Activated naive CD8-positive, alpha-beta T cell (primary cell): ENCODE measurements around the gene CD83.
A peak's percentile ranks its signal among the peaks of the same experiment; 100 is the strongest.
"Not testable (repeated sequence)": the region's sequence is repeated elsewhere in the genome, so short reads cannot be mapped to it uniquely, and the experiment has no call there.

Experiments
- H3K27ac Mint-ChIP-seq: one replicate; pipeline ENCODE4 v1.8.0; 2021; ENCODE audit warnings: mixed read lengths
- H3K27me3 Mint-ChIP-seq: one replicate; pipeline ENCODE4 v1.8.0; 2021; ENCODE audit warnings: mixed read lengths
- H3K36me3 Mint-ChIP-seq: one replicate; pipeline ENCODE4 v1.8.0; 2021; ENCODE audit warnings: mixed read lengths
- H3K4me1 Mint-ChIP-seq: one replicate; pipeline ENCODE4 v1.8.0; 2021; ENCODE audit warnings: low read depth, mixed read lengths
- H3K4me3 Mint-ChIP-seq: one replicate; pipeline ENCODE4 v1.8.0; 2021; ENCODE audit warnings: mild to moderate bottlenecking, mixed read lengths
- H3K9me3 Mint-ChIP-seq: one replicate; pipeline ENCODE4 v1.8.0; 2021; ENCODE audit warnings: low read depth, mixed read lengths

Gene CD83

DNA sequence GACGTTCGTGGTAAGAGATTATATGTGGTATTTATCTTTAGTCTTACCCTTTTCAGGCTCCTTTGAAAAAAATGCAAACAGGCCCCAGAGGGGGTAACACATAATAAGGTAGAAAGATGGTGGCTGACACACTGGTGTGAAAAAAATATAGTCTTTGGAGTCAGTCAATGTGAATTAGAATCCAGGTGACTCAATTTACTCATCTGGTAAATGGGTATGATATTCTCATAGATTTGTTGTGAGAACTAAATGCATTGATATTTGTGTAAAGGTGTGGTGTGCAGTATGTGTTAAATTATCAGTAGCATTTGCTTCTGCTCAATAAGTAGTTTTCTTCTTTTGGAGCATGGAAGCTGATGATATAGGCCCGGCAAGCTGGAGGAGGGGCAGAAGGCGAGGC is 25.7 kb downstream of the CD83 start:
- peaks cover 5% of the 10 kb centered on the region for H3K4me1 Mint-ChIP-seq
- no peaks in the 10 kb centered on the region for H3K9me3 Mint-ChIP-seq
- H3K4me3 Mint-ChIP-seq = no peak overlapping the region

DNA sequence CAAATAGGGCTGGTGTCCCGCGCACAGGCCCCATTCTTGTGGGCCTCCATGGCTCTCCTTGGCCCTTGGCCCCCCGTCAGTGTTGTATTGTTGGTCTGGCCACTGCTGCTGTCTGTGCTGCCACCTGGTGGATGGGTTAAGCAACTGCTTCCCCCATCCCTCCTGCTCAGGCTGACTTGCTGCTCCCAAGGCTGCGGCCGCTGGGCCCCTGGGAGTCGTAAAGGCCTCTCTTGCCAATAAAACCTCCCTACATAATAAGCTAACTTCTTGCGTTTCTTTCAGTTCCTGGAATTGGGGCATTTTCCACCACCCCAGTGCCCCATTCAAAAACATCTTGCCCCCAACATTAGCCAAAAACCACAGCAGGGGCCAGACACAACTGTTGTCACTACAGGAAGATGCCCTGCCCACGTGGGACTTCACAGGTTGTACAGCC is 27.1 kb downstream of the CD83 start:
- no peaks in the 10 kb centered on the region for H3K9me3 Mint-ChIP-seq
- H3K27ac Mint-ChIP-seq = peak overlapping the region; percentile 36
- H3K36me3 Mint-ChIP-seq = no peaks in the 10 kb centered on the region
- no peak overlapping the region for H3K4me3 Mint-ChIP-seq
- H3K4me1 Mint-ChIP-seq = peaks cover 5% of the 10 kb centered on the region
- no peaks in the 10 kb centered on the region for H3K27me3 Mint-ChIP-seq

More for the DNA sequence above, 25.7 kb downstream of the CD83 start:
- no peaks in the 10 kb centered on the region for H3K27me3 Mint-ChIP-seq
- H3K36me3 Mint-ChIP-seq = no peaks in the 10 kb centered on the region
- no peak overlapping the region for H3K27ac Mint-ChIP-seq

DNA sequence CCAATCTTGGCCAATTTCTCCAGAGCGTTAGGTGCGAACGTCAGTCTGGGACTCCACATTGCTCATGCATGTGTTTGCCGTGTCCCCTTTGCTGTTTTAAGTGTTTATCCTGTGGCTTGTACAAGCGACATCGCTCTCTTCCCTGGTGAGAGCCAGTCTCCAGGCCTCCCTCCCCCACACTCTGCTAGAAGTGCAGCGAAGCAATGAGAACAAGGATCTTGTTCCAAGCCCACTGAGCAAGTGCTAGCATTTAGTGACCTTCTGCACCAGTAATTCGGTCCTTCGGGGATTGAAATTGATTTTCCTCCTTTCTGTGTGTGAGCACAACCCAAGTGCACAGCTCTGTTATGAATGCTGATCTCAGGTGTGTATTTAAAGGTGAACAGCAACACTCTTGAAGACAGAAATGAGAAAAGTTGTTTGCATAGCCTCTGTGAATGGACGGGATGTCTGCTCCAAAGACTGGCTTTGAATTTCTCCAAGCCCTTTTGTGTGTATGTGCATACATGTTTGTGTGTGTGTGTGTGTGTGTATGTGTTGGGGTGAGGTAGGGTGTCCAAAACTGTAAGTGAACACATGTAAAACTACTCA is 29.0 kb downstream of the CD83 start:
- H3K4me3 Mint-ChIP-seq = no peak overlapping the region
- H3K36me3 Mint-ChIP-seq = no peaks in the 10 kb centered on the region
- H3K4me1 Mint-ChIP-seq = peaks cover 5% of the 10 kb centered on the region
- no peak overlapping the region for H3K27ac Mint-ChIP-seq
- no peaks in the 10 kb centered on the region for H3K27me3 Mint-ChIP-seq
- no peaks in the 10 kb centered on the region for H3K9me3 Mint-ChIP-seq

DNA sequence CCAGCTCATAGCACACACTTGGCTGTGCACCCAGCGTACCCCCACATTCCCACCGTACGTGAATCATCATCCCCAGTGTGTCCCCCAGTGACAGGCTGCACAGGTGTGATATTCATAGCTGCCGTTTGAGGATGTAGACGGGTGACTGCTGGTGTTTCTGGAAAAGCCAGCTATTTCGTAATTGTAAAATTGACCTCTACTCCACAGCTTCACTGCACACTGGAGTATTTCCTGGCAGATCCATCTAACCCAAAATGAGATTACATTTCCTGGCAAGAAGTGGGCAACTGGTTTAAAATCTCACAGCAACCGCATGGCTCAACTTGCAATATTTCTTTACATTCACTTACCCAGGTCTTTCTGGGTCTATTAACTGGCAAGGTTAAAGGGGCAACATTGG is 30.3 kb downstream of the CD83 start:
- Mint-ChIP-seq H3K4me3 (no peak overlapping the region), H3K4me1 (peaks cover 5% of the 10 kb centered on the region), H3K27me3 (no peaks in the 10 kb centered on the region), H3K36me3 (no peaks in the 10 kb centered on the region), H3K27ac (no peak overlapping the region), H3K9me3 (no peaks in the 10 kb centered on the region)

DNA sequence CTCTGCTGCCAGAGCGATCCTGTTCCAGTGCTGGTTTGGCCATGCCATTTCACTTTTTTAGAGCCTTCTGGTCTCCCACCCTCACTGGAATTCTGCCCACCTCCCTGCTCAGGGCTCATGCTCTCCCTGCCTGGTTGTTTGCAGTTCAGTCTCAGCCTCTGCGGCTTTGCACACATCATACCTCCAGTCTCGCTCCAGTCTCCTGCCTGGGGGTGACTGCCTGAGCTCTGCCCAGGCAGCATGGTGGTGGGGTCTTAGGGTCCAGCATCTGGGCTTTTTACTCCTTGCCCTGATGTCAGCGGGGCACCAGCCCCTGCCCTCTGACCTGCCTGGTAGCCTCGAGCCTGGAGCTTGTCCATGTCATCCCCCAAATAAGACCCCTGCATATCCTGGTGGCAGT is 30.9 kb downstream of the CD83 start:
- Mint-ChIP-seq H3K4me3 (no peak overlapping the region), H3K36me3 (no peaks in the 10 kb centered on the region), H3K4me1 (peaks cover 5% of the 10 kb centered on the region), H3K27me3 (no peaks in the 10 kb centered on the region), H3K9me3 (no peaks in the 10 kb centered on the region), H3K27ac (no peak overlapping the region)

DNA sequence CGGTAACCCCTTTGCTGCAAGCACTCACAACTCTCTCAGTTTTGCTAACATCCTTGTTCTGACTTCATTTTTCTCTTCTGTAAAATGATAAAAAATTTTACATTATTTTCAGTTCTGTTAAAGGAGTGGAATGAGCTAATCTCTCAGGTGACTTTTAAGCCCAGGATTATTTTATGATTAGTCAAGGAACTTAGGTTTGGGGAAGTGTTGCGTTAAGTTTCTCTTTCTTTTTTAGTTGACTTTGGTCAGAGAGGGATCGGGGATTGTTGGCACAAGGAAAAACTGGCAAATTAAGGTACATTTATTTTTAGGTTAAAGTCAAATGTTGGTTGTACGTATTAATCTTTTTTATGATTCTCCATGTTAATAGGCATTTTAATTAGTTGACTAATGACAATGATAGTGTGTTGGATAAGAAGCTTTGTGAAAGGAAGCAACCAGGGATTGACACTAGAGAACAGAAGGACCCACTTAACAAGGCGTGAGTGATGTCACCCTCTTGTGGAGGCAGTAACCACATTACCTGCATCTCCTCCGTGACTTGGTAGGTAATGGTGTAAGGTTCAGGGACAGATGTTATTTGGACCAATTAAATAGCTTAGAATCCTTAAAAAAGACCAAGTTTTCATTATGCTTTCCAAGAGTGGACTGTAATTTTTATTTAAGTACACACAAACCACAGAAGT is 31.6 kb downstream of the CD83 start:
- H3K27ac Mint-ChIP-seq = no peak overlapping the region
- no peak overlapping the region for H3K4me3 Mint-ChIP-seq
- H3K9me3 Mint-ChIP-seq = no peaks in the 10 kb centered on the region

DNA sequence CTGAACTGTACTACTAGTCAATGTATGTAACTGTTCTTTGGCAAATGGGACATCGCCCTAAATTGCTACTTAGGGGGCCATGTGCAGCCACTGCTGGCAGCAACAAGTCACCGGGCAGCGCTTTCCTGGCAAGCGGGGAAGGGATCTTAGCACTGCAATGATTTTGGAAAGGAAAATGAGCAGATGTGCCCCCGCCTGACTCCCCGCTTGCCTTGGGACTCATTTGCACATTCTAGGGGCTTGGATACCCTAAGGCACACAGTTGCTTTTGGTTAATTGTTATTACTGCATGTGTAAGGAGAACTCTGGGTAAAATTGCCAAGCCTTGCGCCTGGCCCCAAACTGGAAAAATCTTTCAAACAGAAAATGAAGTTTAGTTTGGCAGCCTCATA is 32.2 kb downstream of the CD83 start:
- peaks cover 1% of the 10 kb centered on the region for H3K4me1 Mint-ChIP-seq
- H3K27ac Mint-ChIP-seq = no peak overlapping the region
- H3K4me3 Mint-ChIP-seq = no peak overlapping the region
- H3K27me3 Mint-ChIP-seq = no peaks in the 10 kb centered on the region
- H3K9me3 Mint-ChIP-seq = no peaks in the 10 kb centered on the region
- H3K36me3 Mint-ChIP-seq = no peaks in the 10 kb centered on the region

More for the DNA sequence above, 31.6 kb downstream of the CD83 start:
- Mint-ChIP-seq H3K27me3 (no peaks in the 10 kb centered on the region), H3K4me1 (peaks cover 5% of the 10 kb centered on the region), H3K36me3 (no peaks in the 10 kb centered on the region)

DNA sequence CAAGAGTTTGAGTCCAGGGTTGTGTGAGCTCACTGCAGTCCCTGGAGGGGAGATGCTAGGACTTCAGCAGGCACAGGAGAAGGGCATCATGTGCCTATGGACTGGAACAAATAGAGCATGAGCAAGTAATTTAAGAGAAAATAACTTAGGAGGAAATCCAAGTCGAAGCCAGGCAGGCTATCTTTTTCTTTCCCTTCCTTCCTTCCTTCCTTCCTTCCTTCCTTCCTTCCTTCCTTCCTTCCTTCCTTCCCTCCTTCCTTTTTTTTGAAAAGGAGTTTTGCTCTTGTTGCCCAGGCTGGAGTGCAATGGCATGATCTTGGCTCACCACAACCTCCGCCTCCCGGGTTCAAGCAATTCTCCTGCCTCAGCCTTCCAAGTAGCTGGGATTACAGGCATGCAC is 33.7 kb downstream of the CD83 start:
- not testable (repeated sequence) for H3K27ac Mint-ChIP-seq, H3K36me3 Mint-ChIP-seq, H3K4me1 Mint-ChIP-seq, H3K27me3 Mint-ChIP-seq, H3K4me3 Mint-ChIP-seq, H3K9me3 Mint-ChIP-seq

DNA sequence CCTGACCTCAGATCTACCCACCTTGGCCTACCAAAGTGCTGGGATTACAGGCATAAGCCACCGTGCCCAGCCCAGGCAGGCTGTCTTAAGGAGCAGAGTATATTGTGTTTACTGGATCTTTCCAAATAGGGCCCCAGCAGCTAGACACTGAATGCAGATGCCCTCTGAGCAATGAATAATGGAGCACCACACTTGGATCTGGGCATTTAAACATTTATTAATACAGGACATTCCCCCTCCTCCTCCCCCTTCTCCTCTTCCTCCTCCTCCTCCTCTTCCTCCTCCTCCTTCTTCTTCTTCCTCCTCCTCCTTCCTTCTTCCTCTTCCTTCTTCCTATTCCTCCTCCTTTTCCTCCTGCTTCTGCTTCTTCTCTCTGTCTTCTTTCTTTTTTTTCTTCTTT is 34.2 kb downstream of the CD83 start:
- H3K9me3 Mint-ChIP-seq = no peaks in the 10 kb centered on the region
- no peak overlapping the region for H3K27ac Mint-ChIP-seq
- no peaks in the 10 kb centered on the region for H3K36me3 Mint-ChIP-seq
- no peak overlapping the region for H3K4me3 Mint-ChIP-seq
- H3K27me3 Mint-ChIP-seq = no peaks in the 10 kb centered on the region
- H3K4me1 Mint-ChIP-seq = no peaks in the 10 kb centered on the region

DNA sequence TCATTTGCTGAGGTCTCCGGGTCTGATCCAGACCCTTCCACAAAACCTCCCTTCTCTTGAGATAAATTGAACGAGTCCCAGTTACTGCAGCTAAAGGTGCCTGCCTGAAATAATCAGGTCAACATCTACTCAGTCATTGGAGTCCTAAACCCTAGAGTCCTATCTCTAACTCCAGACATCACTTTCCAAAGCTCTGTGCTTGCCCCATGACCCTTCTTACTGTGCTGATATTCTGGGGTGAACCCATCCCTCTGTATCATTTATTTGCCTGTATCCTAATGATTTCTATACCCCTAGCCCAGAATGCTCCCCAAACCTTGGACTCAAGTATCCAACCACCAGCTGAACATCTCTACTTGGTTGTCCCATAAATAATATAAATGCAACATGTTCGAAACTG is 35.7 kb downstream of the CD83 start:
- Mint-ChIP-seq H3K4me3 (no peak overlapping the region), H3K27ac (no peak overlapping the region), H3K9me3 (no peaks in the 10 kb centered on the region), H3K27me3 (no peaks in the 10 kb centered on the region), H3K4me1 (no peaks in the 10 kb centered on the region), H3K36me3 (no peaks in the 10 kb centered on the region)

DNA sequence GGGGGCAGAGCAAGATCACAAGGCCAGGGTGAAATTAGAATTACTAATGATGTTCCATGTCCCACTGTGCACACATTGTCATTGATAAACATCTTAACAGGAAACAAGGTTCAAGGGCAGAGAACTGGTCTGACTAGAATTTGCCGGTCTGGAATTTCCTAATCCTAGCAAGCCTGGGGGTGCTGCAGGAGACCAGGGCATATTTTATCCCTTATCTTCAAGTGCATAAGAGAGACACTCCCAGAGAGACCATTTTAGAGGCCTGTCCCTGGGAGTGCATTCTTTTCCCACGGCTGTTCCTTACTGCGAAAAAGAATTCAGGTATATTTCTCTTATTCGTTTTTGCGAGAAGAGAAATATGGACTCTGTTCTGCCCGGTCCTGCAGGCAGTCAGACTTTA is 41.5 kb downstream of the CD83 start:
- Mint-ChIP-seq H3K4me3 (no peak overlapping the region), H3K36me3 (peaks cover 9% of the 10 kb centered on the region), H3K27me3 (no peaks in the 10 kb centered on the region), H3K27ac (no peak overlapping the region), H3K4me1 (no peaks in the 10 kb centered on the region), H3K9me3 (peaks cover 4% of the 10 kb centered on the region)

DNA sequence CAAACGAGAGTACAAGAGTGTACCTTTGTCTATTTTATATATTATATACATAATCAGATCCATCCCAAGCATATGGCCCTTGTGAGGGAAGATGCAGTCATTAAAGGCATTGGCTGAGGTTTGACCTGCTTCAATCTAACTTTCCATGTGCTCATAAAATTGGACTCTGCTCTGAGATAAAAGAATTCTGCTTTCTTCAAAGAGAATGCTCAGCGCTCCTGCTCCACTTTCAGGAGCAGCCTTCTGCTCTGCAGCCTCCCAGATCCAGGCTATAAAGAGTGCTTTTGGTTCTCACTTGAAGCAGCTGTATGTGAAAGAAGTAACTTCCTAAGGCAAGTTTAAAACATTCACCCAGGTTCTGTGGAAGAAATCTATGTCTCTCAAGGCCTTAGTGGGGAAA is 45.3 kb downstream of the CD83 start:
- peaks cover 9% of the 10 kb centered on the region for H3K36me3 Mint-ChIP-seq
- H3K4me1 Mint-ChIP-seq = no peaks in the 10 kb centered on the region
- peaks cover 4% of the 10 kb centered on the region for H3K9me3 Mint-ChIP-seq
- no peaks in the 10 kb centered on the region for H3K27me3 Mint-ChIP-seq
- H3K4me3 Mint-ChIP-seq = no peak overlapping the region
- no peak overlapping the region for H3K27ac Mint-ChIP-seq

DNA sequence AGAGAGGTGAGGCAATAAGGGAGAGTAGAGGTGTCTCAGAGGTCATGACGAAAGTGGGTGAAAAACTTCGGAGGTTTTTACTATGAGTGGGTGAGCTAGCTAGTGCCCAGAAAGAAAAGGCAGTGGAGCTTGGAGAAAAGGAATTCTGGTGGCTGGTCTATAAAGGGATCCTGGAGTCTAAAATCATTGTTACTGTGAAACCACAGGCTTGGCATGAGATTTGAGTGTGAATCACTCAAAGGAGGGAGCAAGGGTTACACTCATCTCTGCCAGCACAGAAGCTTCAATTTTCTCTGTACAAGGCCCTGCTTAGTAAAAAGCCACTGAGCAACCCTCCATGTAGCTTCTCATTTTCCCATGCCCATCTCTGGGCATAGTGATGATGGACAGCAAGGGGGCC is 47.5 kb downstream of the CD83 start:
- no peaks in the 10 kb centered on the region for H3K4me1 Mint-ChIP-seq
- H3K27me3 Mint-ChIP-seq = no peaks in the 10 kb centered on the region
- peaks cover 22% of the 10 kb centered on the region for H3K9me3 Mint-ChIP-seq
- peaks cover 16% of the 10 kb centered on the region for H3K36me3 Mint-ChIP-seq
- H3K27ac Mint-ChIP-seq = no peak overlapping the region
- no peak overlapping the region for H3K4me3 Mint-ChIP-seq

DNA sequence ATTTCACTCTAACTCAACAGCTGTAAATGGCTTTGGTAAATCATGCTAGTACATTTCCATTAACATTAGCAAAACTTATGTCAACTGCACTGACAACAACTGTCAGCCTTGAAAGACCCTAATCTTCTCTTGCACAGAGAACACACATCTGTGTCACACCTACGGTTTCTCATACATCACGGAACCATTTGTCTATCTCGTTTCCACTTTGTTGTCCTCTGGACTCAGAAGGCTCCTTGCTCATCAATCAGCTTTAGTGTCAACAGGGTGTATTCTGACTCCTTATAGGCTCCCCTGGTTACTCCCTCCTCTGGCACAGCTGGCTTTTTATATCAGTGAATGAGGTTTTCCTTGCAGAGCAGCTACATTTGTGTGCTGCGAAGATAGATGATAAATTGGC is 49.3 kb downstream of the CD83 start:
- Mint-ChIP-seq H3K4me3 (no peak overlapping the region), H3K36me3 (peaks cover 23% of the 10 kb centered on the region), H3K9me3 (peaks cover 32% of the 10 kb centered on the region), H3K27ac (no peak overlapping the region), H3K4me1 (no peaks in the 10 kb centered on the region), H3K27me3 (no peaks in the 10 kb centered on the region)

DNA sequence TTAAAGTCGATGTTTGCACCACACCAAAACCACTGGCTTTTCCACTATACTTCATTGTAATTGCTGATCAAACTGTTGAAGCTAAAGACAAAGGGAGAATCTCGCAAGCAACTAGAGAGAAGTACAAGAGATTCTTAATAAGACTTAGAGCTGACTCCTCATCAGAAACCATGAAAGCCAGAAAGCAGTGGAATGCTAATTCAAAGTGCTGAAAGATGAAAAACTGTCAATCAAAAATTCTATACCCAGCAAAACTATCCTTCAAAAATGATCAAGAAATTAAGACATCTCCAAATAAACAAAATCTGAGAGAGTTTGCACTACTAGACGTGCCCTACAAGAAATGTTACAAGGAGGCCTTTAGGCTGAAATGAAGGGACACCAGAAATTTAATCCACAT is 52.6 kb downstream of the CD83 start:
- peaks cover 32% of the 10 kb centered on the region for H3K9me3 Mint-ChIP-seq
- H3K4me3 Mint-ChIP-seq = no peak overlapping the region
- peaks cover 20% of the 10 kb centered on the region for H3K36me3 Mint-ChIP-seq
- H3K4me1 Mint-ChIP-seq = no peaks in the 10 kb centered on the region
- H3K27ac Mint-ChIP-seq = no peak overlapping the region
- no peaks in the 10 kb centered on the region for H3K27me3 Mint-ChIP-seq

DNA sequence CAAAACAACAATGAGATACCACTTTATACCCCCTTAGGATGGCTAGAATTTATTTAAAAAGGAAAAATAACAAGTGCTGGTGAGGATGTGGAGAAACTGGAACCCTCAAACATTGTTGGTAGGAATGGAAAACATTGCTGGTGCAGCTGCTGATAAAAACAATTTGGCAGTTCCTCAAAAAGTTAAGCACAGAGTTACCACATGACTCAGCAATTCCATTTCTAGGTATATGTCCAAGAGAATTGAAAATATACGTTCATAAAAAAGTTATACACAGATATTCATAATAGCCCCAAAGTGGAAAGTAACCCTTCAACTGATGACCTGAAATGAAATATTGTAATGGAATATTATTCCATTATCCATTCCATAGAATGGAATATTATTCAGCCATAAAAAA is 55.0 kb downstream of the CD83 start:
- peaks cover 32% of the 10 kb centered on the region for H3K9me3 Mint-ChIP-seq
- no peaks in the 10 kb centered on the region for H3K27me3 Mint-ChIP-seq
- H3K36me3 Mint-ChIP-seq = peaks cover 20% of the 10 kb centered on the region
- no peak overlapping the region for H3K27ac Mint-ChIP-seq
- no peaks in the 10 kb centered on the region for H3K4me1 Mint-ChIP-seq
- H3K4me3 Mint-ChIP-seq = no peak overlapping the region
